CD4-positive, alpha-beta T cell treated with Interferon gamma for 1 hour (primary cell): Measurements from ENCODE around the gene TMED7.
"Not testable (repeated sequence)": the region's sequence is repeated elsewhere in the genome, so short reads cannot be mapped to it uniquely, and the experiment has no call there.

Source experiments
- DNase-seq: peaks from one replicate; pipeline ENCODE4 v3.0.0-alpha.2; 2020

TMED7 gene

DNA sequence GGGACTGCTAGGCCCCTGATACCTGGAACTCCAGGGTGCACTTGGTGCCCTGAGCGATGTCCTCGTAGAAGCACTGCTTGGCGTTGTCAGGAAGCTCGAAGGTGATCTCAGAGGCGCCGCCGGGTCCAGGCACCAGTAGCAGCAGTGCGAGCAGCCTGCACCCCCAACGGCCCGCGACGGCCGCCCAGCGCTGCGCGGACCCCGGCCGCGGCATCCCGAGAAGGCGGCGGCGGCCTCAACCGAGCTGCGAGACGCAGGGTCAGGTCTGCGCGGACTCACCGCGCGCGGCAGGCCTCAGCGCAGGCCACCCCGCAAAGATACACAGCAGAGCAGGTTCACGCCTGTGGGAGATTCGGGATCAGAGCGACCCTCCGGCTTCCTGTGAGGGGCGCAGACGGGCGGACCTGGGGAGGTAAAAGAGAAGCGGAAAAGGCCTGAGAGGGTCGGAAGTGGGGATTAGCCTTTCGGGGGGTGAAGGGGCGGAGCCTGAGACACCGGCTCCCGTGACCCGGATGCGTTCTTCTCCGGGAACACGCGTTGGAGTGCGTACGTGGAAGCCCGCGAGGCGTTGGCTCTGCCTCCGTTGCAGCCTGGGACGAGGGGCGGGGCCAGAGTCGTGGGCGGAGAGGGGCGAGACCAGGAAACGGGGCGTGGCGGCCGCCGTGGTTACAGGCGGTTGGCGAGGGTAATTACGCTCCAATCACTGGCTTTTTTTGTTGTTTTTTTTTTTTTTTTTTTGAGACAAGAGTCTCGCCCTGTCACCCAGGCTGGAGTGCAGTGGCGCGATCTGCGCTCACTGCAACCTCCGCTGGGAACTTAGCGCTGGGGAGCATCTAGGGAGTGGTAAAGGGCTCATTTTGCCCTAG, at the start of gene TMED7:
TSS of gene TMED7 (minus strand) at position 458 of the 866 bp plus-strand sequence. CDS start at position 214, 244 bp downstream.
- DNase-seq: peak; percentile 99

DNA sequence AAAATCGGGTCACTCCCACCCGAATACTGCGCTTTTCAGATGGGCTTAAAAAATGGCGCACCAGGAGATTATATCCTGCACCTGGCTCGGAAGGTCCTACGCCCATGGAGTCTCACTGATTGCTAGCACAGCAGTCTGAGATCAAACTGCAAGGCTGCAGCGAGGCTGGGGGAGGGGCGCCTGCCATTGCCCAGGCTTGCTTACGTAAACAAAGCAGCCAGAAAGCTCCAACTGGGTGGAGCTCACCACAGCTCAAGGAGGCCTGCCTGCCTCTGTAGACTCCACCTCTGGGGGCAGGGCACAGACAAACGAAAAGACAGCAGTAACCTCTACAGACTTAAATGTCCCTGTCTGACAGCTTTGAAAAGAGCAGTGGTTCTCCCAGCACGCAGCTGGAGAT, 48.9 kb upstream of the TMED7 start:
- not testable (repeated sequence) for DNase-seq

DNA sequence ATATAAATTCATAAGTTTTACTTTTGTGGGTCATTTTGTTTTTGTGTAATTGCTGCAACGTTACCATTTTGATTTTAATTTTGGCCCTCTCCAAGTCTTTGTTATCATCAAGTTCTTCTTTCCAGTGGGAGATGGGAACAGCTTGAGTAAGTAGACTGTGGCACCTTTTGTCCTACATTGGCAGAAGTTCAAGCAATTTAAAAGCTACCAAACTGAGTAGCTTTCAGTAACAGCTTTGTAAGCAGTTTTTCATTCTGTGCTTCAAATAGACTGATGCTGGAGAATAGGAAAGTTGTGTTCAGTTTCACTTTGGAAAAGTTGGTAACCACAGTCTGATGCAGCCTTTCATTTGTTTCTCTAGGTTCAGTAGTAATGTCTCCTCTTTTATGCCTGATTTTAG, 47.8 kb upstream of the TMED7 start:
- DNase-seq: no peak

DNA sequence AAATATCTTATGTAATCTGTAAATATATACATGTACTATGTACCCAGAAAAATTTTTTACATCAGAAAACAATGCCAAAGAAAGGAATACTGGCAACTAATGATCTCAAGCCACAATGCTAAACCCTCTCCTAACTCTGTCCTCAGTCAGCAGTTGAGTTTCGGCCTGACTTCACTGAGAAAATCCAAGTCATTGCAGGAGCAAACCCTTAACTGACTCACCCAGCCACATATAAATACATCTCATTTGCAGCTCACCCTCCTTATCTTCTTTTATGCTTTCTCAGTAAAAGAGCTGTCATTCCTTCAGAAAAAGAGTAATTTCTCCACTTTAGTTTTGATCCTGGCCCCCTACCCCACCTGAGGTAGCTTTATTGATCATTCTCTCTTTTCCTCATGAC, 46.1 kb upstream of the TMED7 start:
- DNase-seq: no peak

DNA sequence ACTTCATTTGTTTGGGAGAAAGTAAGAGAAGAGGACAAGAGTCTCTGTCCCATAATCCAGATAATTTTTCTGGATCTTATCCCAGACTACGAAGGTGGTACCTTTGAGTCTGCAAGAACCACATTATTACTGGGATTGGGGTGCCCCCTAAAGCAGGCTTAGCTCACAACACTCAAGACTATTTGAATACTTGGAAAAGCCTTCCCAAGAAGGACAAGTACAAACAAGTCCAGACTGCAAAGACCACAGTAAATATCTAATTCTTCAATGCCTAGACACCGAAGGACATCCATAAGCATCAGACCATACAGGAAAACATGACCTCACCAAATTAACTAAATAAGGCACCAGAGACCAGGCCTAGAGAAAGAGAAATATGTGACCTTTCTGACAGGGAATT, 40.2 kb upstream of the TMED7 start:
- DNase-seq: no peak

DNA sequence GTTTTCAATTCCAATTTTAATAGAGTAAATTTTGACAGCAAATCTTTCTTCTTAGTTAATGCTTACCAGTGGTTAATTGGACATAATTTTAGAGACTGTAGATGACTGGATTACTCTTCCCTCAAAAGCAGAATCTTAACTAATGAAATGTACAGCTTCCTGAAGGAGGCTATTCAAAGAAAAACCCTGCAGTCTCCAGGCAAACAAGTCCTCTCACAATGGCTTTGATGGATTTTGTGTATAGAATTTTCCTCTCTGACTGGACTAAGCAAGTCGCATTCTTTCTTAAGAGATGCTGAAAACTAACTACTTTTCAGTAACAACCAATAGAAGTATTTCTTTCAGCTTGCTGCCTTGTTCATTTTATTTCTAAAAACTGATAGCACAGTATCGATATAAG, 35.7 kb upstream of the TMED7 start:
- no peak for DNase-seq

DNA sequence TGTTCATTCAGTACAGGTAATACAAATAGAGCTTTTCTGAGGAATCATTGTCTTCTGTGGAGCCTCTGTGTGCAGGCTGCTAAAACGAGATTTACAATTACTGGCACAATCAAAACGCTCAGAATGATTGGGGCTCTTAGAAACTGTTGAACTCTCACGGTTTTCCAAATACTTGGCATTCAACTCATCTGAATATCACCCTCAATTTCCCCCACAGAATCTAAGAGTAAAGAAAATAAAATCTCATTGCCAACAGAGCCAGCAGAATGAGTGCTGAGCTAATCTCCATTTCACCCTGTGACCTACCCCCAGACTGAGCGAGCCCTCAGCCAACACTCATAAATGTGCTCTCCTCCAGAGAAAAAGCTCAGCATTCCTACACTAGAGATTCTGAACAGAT, 35.3 kb upstream of the TMED7 start:
- DNase-seq: no peak

DNA sequence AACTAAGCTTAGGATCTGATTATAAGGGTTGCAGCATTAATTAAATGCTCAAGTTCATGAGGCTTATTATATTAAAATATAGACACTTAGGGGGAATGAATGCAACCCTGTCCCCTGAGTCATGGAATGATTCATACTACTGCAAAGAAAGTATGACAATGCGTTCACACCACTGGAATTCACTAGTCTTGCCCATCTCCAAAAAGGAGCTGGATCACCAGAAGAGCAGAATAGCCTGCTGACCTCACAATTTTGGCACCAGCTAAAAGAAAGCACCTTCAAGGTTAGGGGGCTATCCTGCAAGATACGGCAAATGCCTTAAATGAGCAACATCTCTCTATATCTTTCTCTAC, 32.0 kb upstream of the TMED7 start:
- no peak for DNase-seq

DNA sequence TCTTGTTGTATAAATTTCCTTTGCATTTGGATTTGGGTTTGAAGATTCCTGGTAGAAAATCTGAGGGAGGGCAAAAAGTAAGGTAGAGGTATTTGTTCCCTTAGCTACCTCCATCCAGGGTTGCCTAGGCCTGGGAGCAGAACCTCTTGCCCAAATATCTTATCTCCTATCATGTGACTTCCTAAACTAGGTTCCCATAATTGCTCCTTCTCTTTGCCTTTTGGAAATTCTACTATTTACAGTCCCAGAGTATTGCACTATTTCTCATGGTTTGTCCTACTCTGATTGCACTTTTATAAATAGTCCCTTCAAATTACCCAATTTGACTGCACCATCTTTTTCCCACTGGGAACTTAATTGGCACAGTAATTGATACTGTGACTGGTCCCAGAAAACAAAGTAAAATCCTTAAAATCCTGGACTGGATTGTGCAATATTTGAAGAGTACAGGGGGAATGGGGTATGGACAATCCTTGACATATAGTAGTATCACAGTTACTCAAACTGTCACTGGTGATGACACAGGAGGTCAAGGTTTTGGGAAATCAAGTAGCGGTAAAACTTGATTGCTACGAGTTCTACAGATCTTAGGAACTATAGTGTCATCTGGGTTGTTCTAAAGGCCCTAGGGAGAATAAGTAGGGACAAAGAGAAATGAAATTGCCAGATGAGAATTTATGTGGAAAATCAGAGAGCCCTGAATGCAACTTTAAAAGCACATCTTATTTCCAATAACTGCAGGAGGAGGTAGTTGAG, 31.5 kb upstream of the TMED7 start:
- DNase-seq: no peak

DNA sequence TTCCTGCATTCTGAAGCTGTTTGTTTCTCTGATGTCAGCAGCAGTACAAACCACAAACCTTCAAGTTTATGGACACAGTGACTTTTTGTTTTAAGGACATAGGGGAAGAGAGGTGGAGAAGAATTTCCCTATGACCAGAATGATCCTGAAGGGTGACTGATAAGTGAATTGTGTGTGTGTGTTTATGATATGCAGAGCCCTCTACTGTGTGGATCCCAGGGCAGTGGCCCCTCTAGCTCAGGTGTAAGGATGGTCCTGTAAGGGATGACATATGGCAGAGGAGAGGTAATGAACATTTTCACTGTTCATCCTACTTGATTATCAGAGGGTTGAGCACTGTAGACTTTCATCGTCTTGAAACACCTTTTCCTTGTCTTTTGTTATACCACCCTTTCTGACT, 30.6 kb upstream of the TMED7 start:
- no peak for DNase-seq

DNA sequence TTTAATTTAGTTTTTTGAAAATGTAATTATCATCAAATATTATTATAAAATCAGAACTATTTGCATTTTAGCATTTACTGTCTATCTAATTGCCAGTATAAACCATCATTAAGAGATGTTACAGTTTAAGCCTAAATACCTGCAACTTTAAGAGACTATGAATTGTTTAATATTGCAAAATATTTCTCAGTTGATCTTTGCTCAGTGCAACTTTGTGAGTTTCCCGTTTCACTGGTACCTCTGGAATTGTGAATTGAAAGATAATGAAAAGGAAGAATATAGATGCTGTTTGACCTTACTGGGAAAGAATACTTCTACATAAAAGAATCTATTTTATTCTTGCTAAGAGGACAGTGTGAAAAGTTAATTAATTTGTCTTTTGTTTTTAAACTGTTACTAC, 30.2 kb upstream of the TMED7 start:
- no peak for DNase-seq

DNA sequence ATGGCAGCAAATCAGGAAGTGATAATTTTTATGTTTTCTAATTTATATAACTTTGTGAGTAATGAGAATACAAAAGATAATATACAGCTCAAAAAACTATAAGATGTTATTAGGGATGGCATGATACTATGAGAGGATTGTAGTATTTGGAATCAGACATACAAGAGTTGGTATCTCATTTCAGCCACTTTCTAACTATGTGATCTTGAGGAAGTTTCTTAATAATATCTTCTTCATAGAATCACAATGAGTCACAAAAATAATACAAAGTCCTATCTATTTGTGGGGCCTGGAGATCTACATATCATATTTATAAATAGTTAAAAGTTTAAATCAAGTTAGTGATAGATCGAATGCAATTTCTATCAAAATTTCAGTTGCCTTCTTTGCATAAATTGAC, 23.7 kb upstream of the TMED7 start:
- DNase-seq: no peak

DNA sequence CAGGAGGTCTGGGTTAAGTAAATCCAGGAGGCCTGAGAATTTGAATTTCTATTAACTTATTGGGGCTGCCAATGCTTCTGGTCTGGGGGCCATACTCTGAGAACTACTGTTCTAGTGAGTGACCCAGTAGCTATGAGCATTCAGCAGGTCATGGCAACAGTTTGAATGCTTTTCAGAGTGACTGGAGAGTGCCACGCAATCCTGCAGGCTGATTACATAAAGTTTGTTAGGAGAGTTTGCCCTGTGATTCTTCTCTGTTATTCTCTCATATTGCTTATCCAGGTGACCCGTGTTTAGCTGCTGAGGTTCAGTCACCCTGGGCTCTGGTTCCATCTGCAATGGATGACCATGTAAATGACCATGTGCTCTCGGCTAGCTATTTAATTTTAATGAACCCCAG, 22.2 kb upstream of the TMED7 start:
- no peak for DNase-seq

DNA sequence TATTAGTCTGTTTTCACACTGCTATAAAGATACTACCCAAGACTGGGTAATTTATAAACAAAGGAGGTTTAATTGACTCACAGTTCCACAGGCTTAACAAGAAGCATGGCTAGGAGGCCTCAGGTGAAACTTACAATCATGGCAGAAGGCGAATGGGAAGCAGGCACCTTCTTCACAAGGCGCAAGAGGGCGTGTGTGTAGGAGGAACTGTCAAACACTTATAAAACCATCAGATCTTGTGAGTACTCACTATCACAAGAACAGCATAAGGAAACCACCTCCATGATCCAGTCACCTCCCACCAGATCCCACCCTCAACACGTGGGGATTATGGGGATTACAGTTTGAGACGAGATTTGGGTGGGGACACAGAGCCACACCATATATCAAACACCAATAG, 19.6 kb upstream of the TMED7 start:
- DNase-seq: not testable (repeated sequence)

DNA sequence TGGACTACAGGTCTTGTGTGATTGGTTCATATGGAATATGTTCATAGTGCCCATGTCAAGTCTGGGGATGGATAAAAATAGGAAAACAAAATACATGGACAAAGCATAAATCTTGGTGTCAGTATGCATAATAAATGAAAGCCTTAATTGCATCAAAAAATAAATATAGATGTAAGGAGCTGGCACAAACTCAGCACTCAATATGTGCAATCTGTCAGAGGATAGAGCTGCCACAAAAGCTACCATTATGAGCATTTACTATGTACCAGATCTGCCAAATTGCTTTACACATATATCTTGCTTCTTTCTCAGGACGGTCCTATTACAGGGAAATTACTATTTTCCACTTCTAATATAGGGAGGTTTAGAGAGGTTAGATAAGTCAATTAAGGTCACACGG, 18.2 kb upstream of the TMED7 start:
- DNase-seq: no peak

DNA sequence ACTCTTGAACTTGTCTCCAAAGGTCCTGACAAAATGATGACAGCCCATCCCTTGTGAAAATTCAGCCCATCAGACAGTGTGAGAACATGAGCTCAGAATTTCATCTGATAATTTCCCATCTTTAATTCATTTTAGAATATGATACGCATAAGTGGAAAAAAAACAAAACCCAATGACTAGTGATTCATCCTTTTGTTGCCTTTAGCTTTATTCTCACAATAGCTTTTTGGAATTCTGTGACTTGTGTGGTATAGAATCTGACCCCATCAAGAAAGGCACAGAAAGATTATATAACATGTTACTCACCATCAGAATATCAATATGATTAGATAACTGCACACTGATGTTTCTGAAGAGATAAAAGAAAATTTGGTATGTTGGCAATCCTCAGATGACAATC, 16.1 kb upstream of the TMED7 start:
- DNase-seq: no peak

DNA sequence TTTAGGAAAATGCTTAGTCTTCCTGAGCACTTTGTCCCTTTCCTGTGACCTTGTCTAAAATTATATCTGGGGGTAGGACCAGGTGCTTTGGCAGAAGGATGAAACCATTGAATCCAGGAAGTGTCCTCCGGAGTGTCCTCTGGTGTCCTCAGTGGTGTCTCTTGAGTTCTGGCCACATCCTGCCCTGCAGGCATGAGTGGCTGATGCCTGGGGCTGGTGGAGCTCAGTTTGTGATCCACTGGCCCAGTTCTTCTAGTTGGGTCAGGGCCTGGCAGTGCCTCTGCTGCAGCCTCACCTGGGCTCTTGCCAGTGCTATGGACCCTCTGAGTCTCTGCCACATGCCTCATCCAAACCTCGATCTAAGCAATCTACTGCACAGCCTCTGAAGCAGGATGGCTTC, 14.4 kb upstream of the TMED7 start:
- DNase-seq: no peak

DNA sequence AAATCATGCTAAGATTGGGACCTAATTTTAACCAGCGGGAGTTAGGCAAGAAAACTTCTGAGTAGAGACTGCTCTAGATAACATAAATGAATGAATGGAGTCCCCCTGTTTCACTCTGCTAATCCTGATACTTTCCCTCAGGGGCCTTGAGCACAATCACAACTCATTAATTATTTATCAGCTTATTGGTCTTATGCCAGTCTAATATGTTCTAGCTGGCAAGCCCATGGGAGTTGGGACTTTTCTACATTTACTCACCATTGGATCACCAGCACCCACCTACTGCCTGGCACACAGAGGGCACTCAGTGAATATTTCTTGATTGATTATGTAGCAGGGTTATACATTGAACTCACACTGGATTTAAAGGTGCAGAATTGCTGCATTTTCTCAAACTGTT, 13.5 kb upstream of the TMED7 start:
- DNase-seq: no peak

DNA sequence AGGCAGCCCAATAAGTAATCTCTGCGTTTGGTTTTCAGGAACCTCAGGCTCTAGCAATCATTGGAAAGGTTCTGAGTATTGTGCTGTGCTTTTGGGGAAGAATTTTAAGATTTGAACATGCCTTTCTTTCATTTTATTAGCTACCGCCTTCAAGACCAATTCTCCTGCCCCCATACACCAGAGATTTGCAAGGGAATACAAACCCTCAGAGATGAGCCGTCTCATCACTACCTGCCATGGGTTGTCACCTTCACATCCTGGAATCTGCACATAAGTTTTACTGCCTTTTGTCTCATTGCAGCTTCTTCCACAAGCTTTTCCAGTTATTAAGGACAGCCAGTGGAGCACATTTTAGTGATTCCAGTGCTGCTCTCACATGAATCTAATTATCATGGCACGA, 11.7 kb upstream of the TMED7 start:
- DNase-seq: no peak

DNA sequence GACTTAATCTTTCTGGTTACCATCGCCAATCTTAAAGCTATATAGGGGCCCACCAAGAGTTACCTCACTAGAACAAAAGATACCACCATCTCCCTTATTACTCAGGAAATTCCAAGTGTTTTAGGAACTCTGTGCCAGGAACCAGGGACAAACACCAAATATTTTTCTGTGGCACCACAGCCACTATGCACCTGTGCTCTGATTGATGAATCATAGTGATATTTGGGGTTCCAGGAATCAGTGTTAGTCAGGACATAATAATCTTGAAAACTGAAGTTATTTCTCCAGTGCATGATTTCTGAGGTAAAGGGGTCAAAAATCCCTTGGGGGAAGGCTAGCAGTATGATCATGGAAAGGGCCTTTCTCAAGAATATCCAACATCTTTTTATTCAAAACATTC, 10.2 kb upstream of the TMED7 start:
- no peak for DNase-seq

DNA sequence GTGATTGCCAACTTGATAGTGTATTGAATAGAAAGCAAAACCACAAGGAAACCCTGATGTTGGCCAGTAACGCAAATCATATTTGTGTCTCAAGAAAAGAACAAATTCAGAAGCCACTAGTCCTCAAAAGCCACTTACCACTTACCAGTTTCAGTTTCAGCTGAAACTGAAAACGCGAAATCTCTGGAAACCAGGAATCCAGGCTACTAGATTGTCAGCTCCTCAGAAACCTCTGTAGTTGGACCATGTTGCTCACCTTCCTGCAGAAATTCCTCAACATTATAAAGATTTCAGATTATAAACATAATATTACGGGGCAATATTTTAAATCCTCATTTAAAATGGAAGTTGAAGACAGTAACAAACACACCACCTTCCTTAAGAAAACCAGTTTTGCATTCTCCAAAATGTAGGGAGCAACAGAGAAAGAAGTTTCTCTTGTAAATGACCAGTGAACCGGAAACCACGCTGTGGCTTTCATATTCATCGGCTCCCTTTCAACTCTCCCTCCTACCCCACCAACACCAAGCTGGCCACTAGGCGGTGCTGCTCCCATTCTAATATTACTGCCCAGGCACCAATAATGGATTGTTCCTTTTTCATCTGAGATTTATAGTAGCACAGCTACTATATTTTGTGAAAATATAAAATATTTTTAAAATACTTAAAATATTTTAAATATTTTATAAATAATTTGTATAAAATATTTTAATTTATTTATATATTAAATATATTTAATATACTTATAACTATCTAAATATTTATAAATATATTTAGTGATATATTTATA, 8.7 kb upstream of the TMED7 start:
- peak; percentile 75 for DNase-seq

DNA sequence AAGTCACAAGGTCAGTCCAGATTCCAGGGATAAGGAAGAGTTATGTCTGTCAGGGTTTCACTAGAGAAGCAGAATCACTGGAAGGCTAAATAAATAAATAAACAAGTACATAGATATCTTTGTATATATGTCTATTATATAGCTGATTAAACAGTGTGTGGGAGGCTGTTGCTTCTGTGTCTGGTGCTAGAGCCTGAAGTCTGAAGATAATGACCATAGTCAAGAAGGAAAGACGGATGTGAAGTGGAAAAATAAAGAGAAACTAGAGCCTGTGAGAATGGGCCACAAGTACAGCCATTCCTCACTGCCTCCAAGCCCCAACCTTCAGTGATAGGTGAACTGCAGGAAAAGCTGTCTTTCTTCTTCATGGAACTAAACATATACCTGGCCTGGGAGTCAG, 4.1 kb upstream of the TMED7 start:
- DNase-seq: no peak

DNA sequence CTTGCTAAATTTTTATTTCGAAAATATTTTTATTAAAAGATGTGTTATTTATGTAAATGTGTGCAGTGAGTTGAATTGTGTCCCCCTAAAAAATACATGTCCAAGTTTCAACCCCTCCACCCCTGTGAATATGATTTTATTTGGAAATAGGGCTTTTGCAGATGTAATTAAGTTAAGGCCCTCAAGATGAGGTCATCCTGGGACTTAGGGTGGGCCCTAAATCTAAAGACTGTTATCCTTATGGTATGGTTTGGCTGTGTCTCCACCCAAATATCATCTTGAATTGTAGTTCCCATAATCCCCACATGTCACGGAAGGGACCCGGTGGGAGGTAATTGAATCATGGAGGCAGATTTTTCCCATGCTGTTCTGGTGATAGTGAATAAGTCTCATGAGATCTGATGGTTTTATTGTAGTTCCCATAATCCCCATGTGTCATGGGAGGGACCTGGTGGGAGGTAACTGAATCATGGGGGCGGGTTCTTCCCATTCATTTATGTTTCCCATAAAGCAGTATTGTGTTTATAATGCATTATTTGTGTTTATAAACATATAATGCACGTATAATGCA, 1.5 kb upstream of the TMED7 start:
- no peak for DNase-seq
